Small intestine (tissue), 7 donors: ENCODE results near the gene ERC1. TPM values are rescaled to one million over a fixed set of nuclear protein-coding genes. Genes with fewer than 3 reads are reported as not detected.

Source experiments
- DNase-seq, 2 donors: peaks; one replicate each; pipeline versions ENCODE4 v3.0.0 to v3.0.0-alpha.2; 2013
- FAIRE-seq: peaks from 2 replicates; lab custom pipeline; 2012; peaks lifted over from hg19 to GRCh38; lab: Jason Lieb, UNC
- H3K27ac ChIP-seq, 3 donors: one replicate each; pipeline ENCODE4 v1.5.1; 2013; ENCODE audit warnings: low read length in 2 of 3, mild to moderate bottlenecking in 2 of 3, control low read depth in 1 of 3, inconsistent platforms in 1 of 3, low read depth in 1 of 3, moderate library complexity in 1 of 3
- H3K27me3 ChIP-seq, 3 donors: one replicate each; pipeline ENCODE4 v1.6.1; 2013; ENCODE audit warnings: low read length in 3 of 3, inconsistent platforms in 1 of 3; ENCODE audit not compliant: control insufficient read depth in 3 of 3, insufficient read depth in 3 of 3
- H3K36me3 ChIP-seq, 3 donors: one replicate each; pipeline ENCODE4 v1.6.1; 2013; ENCODE audit warnings: low read length in 3 of 3, inconsistent platforms in 1 of 3, low read depth in 1 of 3, mild to moderate bottlenecking in 1 of 3, moderate library complexity in 1 of 3; ENCODE audit not compliant: control insufficient read depth in 3 of 3, insufficient read depth in 2 of 3
- H3K4me1 ChIP-seq, 3 donors: one replicate each; pipeline ENCODE4 v1.6.1; 2013; ENCODE audit warnings: low read length in 2 of 3, inconsistent platforms in 1 of 3, low read depth in 1 of 3, mild to moderate bottlenecking in 1 of 3, moderate library complexity in 1 of 3; ENCODE audit not compliant: control insufficient read depth in 3 of 3, insufficient read depth in 2 of 3
- H3K4me3 ChIP-seq, 3 donors: one replicate each; pipeline ENCODE4 v1.5.1; 2013; ENCODE audit warnings: low read length in 3 of 3, control low read depth in 1 of 3, inconsistent platforms in 1 of 3, low read depth in 1 of 3, mild to moderate bottlenecking in 1 of 3, moderate library complexity in 1 of 3
- H3K9me3 ChIP-seq, 2 donors: one replicate each; pipeline ENCODE4 v1.6.1; 2013; ENCODE audit warnings: low read depth in 1 of 2, low read length in 1 of 2; ENCODE audit not compliant: control insufficient read depth in 2 of 2, insufficient read depth in 1 of 2
- WGBS, 3 donors: extraction: QIAGEN DNeasy Blood & Tissue Kit; methylation state at CpG; one replicate each; pipeline ENCODE4 v1.1.7; 2013; 5-methylcytosine and 5-hydroxymethylcytosine counted together
- polyA plus RNA-seq, 4 donors: library from polyadenylated mRNA; stranded (reverse) in 3 of 4; unstranded in 1 of 4; fragments of 200-250 nt in 3 of 4; fragments of 120-200 nt in 1 of 4; gene quantifications; one replicate each; pipeline versions ENCODE4 v1.2.1 to v1.2.3, GENCODE V29; 2013
- donor health status: healthy with polysubstance abuse.
- donor health status: control.
- donor health status: control.
- donor health status: Bipolar disorder and iron deficiency.
- donor health status: healthy.

ERC1 gene
- polyA plus RNA-seq, 4 donors, result 1.8 to 16.7 (median 6.1) TPM

- Histone ChIP-seq H3K27me3 (no peaks in the 10 kb centered on the region), H3K36me3 (no peaks in the 10 kb centered on the region), H3K9me3 (no peaks in the 10 kb centered on the region), H3K4me1 (no peaks in the 10 kb centered on the region), H3K4me3 (no peak overlapping the region), H3K27ac (no peak overlapping the region)
- WGBS, 3 donors, result 89 to 91% (median 90%) methylated on average over 4 of the region's 4 CpGs
- FAIRE-seq, result no peak
- no peak for DNase-seq
These were observed 19.0 kb upstream of the ERC1 start for GRCh38 chr12:971991-972390.

DNA sequence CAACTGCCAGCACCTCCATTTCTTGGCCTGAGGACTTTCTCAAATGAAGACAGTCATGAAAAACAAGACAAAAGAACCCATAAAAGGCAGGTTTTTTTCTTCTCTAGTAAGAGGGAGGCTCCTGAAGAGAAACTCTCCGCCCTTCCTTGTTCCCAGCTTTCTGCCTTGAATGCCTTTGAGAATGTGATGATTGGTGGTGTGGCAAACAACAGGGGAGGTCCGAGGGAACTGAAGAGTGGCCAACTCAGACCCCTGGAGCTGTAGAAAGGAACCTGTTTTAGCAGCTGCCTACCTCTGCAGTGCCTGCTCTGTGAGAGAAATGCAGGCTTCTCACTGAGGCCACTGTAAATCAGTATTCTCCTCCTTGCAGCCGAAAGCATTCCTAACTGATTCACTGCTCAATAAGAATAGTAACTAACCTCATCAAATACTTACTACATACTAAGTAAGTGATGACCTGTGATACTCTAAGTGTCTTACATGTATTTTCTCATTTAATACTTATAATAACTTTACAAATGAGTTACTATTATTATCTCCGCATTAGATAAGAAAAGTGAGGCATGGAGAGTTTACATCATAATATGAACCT, 16.7 kb upstream of the ERC1 start:
- Histone ChIP-seq H3K27me3 (no peaks in the 10 kb centered on the region), H3K36me3 (no peaks in the 10 kb centered on the region), H3K9me3 (no peaks in the 10 kb centered on the region), H3K27ac (no peak overlapping the region), H3K4me3 (no peak overlapping the region), H3K4me1 (no peaks in the 10 kb centered on the region)
- DNase-seq, result no peak
- FAIRE-seq, result no peak
- WGBS, 3 donors, result 91 to 92% (median 91%) methylated on average over 4 of the region's 4 CpGs

DNA sequence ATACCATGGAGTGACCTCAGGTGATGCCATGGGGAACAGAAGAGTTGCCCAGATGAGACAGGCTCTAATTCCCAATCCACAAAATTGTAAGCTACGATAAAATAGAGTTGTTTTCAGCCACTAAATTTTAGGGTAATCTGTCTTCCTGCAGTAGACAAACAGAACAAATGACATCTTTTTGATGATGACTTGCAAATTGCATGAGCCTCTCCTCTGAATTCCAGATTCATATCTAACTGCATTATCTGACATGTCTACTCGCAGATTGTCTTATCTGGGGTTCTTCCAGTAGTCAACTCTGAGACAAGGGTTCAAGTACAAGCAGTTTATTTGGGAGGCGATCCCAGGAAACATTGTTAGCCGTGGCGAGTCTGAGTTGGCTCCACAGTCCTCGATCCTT, 14.4 kb upstream of the ERC1 start:
- no peak overlapping the region for H3K4me3 ChIP-seq
- 88 to 90% (median 88%) methylated on average over 6 of the region's 6 CpGs for WGBS, 3 donors
- FAIRE-seq, result no peak
- no peaks in the 10 kb centered on the region for H3K9me3 ChIP-seq
- H3K27ac ChIP-seq, result no peak overlapping the region
- no peaks in the 10 kb centered on the region for H3K4me1 ChIP-seq
- no peaks in the 10 kb centered on the region for H3K36me3 ChIP-seq
- H3K27me3 ChIP-seq, result no peaks in the 10 kb centered on the region
- DNase-seq, result no peak

DNA sequence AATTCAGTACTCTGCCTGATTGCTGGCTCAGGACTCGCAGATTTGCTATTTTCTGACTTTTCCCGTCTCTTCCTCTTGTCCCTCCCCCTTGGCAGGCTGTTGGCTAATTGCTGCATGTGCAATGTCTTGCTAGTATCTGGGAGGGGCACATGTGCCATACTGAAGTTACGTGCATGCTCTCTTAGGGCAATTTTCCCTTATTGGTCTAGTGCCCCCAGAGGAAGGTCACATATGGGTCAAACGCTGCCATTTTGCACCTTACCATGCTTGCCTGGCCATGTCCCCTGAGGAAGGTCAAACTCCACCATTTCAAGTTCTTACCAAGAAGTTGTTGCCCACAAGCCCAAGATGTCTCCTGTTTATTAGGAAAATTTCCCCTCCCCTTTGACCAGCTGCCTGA, 13.9 kb upstream of the ERC1 start:
- Histone ChIP-seq H3K27me3 (no peaks in the 10 kb centered on the region), H3K9me3 (no peaks in the 10 kb centered on the region), H3K4me3 (no peak overlapping the region), H3K36me3 (no peaks in the 10 kb centered on the region), H3K27ac (no peak overlapping the region), H3K4me1 (no peaks in the 10 kb centered on the region)
- FAIRE-seq, result no peak
- DNase-seq, result no peak
- 94 to 97% (median 97%) methylated on average over 4 of the region's 4 CpGs for WGBS, 3 donors

DNA sequence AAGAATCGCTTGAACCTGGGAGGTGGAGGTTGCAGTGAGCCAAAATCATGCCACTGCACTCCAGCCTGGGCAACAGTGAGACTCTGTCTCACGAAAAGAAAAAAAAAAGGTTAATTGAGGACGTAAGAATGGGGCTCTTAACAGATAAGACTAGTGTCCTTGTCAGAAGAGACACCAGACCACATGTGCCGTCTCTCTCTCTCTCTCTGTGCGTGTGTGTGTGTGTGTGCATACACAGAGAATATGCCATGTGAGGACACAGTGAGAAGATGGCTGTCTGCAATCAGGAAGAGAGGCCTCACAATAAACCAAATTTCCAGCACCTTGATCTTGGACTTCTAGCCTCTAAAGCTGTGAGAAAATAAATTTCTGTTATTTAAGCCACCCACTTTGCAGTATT, 11.7 kb upstream of the ERC1 start:
- H3K9me3 ChIP-seq, result no peaks in the 10 kb centered on the region
- no peak overlapping the region for H3K4me3 ChIP-seq
- 76 to 86% (median 83%) methylated on average over 5 of the region's 5 CpGs for WGBS, 3 donors
- FAIRE-seq, result no peak
- no peaks in the 10 kb centered on the region for H3K4me1 ChIP-seq
- H3K36me3 ChIP-seq, result no peaks in the 10 kb centered on the region
- H3K27ac ChIP-seq, result no peak overlapping the region
- DNase-seq, result no peak
- H3K27me3 ChIP-seq, result no peaks in the 10 kb centered on the region

DNA sequence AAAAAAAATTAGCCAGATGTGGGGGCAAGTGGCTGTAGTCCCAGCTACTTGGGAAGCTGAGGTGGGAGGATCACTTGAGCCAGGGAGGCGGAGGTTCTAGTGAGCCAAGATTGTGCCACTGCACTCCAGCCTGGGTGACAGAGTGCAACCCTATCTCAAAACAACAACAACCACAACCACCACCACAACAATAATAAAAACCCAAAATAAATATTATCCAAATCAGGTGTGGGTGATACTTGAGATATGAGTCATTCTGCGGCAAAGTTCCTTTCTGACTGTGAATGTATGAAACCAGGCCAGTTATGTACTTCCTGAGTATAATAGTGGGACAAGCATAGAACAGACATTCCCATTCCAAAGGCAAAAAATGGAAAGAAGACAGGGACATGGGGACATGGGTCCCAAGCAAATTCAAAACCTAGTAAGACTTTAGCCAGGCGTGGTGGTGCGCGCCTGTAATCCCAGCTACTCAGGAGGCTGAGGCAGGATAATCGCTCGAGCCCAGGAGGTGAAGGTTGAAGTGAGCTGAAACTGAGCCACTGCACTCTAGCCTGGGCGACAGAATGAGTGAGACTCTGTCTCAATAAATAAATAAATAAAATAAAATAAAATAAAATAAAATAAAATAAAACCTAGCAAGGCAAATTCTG, 9.7 kb upstream of the ERC1 start:
- no peak for FAIRE-seq
- no peaks in the 10 kb centered on the region for H3K4me1 ChIP-seq
- no peak overlapping the region for H3K4me3 ChIP-seq
- no peak overlapping the region for H3K27ac ChIP-seq
- H3K36me3 ChIP-seq, result peaks cover 0 to 1% (median 0%) of the 10 kb centered on the region in 3 donors
- DNase-seq, result no peak
- H3K27me3 ChIP-seq, result no peaks in the 10 kb centered on the region
- WGBS, 3 donors, result 90 to 91% (median 91%) methylated on average over 8 of the region's 8 CpGs
- H3K9me3 ChIP-seq, result no peaks in the 10 kb centered on the region

- no peak overlapping the region for H3K27ac ChIP-seq
- H3K4me3 ChIP-seq, result no peak overlapping the region
- no peaks in the 10 kb centered on the region for H3K9me3 ChIP-seq
- no peaks in the 10 kb centered on the region for H3K27me3 ChIP-seq
- H3K4me1 ChIP-seq, result no peaks in the 10 kb centered on the region
- no peak for FAIRE-seq
- DNase-seq, result no peak
- WGBS, 3 donors, result 88 to 91% (median 90%) methylated on average over 3 of the region's 3 CpGs
- peaks cover 0 to 3% (median 0%) of the 10 kb centered on the region in 3 donors for H3K36me3 ChIP-seq
These were observed 9.1 kb upstream of the ERC1 start for GRCh38 chr12:981961-982360.

- DNase-seq, result no peak
- H3K27ac ChIP-seq, result no peak overlapping the region
- no peak overlapping the region for H3K4me3 ChIP-seq
These were observed 2.4 kb upstream of the ERC1 start for GRCh38 chr12:988646-989045.

More at GRCh38 chr12:988646-989045, 2.4 kb upstream of the ERC1 start:
- no peaks in the 10 kb centered on the region for H3K27me3 ChIP-seq
- 74 to 84% (median 75%) methylated on average over 4 of the region's 4 CpGs for WGBS, 3 donors
- H3K36me3 ChIP-seq, result peaks cover 0 to 5% (median 0%) of the 10 kb centered on the region in 3 donors
- H3K4me1 ChIP-seq, result peaks cover 3 to 19% (median 3%) of the 10 kb centered on the region in 3 donors
- FAIRE-seq, result no peak
- H3K9me3 ChIP-seq, result no peaks in the 10 kb centered on the region
